Activated naive CD4-positive, alpha-beta T cell treated with anti-CD3 and anti-CD28 coated beads for 36 hours (primary cell): ENCODE data around the gene PDXP. TPM values are rescaled to one million over a fixed set of nuclear protein-coding genes. Genes with fewer than 3 reads are reported as not detected.
"Not testable (repeated sequence)": the region's sequence is repeated elsewhere in the genome, so short reads cannot be mapped to it uniquely, and the experiment has no call there.

ENCODE experiments used
- CTCF ChIA-PET: fragments of 350-600 bp; sonication (Branson Sonifier 250); formaldehyde crosslinking; loops from one replicate; lab custom pipeline; 2021; ENCODE audit warnings: antibody characterized with exemption; lab: Charles Lee
- DNase-seq: peaks from one replicate; pipeline ENCODE4 v3.0.0-alpha.2; 2020
- H3K27ac Mint-ChIP-seq: one replicate; pipeline ENCODE4 v1.8.0; 2021; ENCODE audit warnings: mild to moderate bottlenecking, mixed read lengths
- H3K27me3 Mint-ChIP-seq: one replicate; pipeline ENCODE4 v1.8.0; 2021; ENCODE audit warnings: low read depth, mixed read lengths
- H3K36me3 Mint-ChIP-seq: one replicate; pipeline ENCODE4 v1.8.0; 2021; ENCODE audit warnings: low read depth, mixed read lengths
- H3K4me1 Mint-ChIP-seq: one replicate; pipeline ENCODE4 v1.8.0; 2021; ENCODE audit warnings: low read depth, mixed read lengths
- H3K4me3 Mint-ChIP-seq: one replicate; pipeline ENCODE4 v1.8.0; 2021; ENCODE audit warnings: mild to moderate bottlenecking, moderate library complexity, mixed read lengths
- H3K9me3 Mint-ChIP-seq: one replicate; pipeline ENCODE4 v1.8.0; 2021; ENCODE audit warnings: mixed read lengths
- intact Hi-C: fragments of 100-400 bp; cut with micrococcal nuclease; formaldehyde crosslinking; loops from one replicate; pipeline ENCODE4 v1.15.1; 2023
- total RNA-seq, 2 experiments: library from RNA; stranded (reverse); gene quantifications; one replicate each; pipeline ENCODE4 v1.2.3, GENCODE V29; 2021

The PDXP gene, protein sequence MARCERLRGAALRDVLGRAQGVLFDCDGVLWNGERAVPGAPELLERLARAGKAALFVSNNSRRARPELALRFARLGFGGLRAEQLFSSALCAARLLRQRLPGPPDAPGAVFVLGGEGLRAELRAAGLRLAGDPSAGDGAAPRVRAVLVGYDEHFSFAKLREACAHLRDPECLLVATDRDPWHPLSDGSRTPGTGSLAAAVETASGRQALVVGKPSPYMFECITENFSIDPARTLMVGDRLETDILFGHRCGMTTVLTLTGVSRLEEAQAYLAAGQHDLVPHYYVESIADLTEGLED
- total RNA-seq, result 10 to 100 TPM; 17.4 to 19.2 TPM

DNA sequence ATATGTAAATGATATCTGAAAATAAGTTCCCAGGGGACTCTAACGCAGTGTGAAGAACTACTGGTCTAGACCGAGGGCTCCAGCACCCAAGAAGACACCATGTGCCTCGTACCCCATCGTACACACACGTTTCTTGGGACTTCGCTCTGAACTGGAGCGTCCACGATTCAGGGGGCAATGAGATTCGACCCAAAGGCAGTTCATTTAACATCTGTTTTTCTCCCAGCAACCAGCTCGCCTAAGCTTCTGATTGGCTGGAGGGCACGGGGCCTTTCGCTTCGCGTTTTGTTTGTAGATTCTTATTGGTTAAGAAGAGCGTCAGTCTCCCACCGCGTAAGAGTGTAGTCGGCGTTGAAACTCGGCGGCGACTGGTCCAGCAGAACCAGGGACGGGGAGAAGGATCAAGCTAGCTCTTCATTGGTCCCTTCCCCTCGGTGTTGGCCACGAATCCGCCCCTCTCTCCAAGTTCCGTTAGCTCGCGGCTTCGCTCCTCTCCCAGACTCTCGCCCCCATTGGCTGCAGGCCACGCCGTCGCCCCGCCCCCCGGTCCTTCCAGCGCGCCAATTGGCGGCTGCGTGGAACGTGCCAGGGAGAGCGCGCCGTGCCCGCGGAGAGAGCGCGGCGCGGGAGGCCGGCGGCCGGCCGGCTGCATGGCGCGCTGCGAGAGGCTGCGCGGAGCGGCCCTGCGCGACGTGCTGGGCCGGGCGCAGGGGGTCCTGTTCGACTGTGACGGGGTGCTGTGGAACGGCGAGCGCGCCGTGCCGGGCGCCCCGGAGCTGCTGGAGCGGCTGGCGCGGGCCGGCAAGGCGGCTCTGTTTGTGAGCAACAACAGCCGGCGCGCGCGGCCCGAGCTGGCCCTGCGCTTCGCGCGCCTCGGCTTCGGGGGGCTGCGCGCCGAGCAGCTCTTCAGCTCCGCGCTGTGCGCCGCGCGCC, at the start of gene PDXP:
TSS of gene PDXP (plus strand) at position 591 of the 933 bp plus-strand sequence. CDS start at position 651, 60 bp downstream.
- Mint-ChIP-seq H3K4me3 (peak within 1 kb of the TSS; percentile 92), H3K27ac (peak within 1 kb of the TSS; percentile 83), H3K27me3 (no peaks in the 10 kb centered on the region), H3K36me3 (peaks cover 2% of the 10 kb centered on the region), H3K4me1 (peaks cover 39% of the 10 kb centered on the region), H3K9me3 (no peaks in the 10 kb centered on the region)
- intact Hi-C loops, result loop anchor here (1.0 kb wide), 4 partner anchors 15 to 186 kb away; partner anchors contain the start of genes ANKRD54 and GGA1
- peak; percentile 98 for DNase-seq
- CTCF ChIA-PET, result interaction anchor here (0.7 to 11.2 kb wide), 12 partner anchors 13 to 62 kb away, joined by 3 to 101 read pairs (median 5); partner anchors contain the start of gene LGALS1

DNA sequence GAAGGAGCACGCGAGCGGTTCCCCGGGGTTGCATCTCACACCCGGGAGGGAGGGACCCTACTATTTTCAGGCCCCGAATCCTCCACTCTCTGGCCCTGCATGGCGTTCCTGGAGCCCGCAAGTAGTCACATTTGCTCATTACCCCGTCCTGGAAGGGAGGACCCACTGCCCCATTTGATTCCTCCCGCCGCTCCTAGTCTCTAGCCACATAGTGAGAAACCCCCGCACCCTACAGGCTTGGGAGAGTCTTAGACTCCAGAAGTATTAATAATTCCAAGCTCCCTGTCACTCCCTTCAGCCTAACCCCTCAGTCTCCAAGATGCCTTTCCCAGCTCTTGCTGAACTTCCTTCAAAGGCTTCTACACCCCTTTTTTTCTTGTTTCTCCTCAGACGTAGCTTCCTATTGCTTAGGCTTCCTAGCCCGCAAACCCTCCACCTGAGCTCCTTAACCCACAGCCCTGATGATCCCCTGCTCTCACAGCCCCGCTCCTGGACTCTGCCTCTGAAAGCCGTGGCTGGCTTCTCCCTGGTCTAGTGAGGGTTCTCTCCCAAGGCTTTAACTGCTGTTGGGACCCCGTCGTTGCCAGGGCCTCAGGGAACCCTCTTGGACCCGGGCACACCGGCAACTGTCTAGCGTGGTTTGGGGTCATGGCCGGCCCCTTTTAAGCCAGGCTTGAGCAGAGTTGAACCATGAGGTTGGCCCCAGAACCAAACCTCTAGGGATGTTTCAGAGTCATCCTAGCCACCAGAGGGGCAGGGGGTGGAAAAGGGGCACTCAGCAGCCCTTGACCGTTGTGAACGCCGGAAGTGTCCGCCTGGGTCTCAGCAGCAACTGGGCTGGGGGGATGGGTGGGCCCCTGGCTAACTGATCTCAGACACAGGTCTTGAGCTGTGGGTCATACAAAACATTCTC, 49.0 kb upstream of the PDXP start:
- intact Hi-C loops, result loop anchor here (2.0 to 5.0 kb wide), 2 partner anchors 17 to 198 kb away; partner anchors contain the start of gene GCAT

DNA sequence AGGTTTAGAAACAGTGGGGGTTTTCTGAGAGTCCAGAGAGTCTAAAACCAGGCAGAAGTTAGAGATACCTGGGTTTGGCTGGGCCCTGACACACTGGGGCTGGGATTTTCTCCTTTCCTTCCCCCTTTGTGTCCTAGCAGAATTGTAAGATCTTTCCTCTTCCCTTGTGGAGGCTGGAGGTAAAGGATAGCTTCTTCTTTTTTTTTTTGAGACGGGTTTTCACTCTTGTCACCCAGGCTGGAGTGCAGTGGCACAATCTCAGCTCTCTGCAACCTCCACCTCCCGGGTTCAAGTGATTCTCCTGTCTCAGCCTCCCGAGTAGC, 48.4 kb upstream of the PDXP start:
- Mint-ChIP-seq H3K4me1 (peaks cover 42% of the 10 kb centered on the region), H3K27ac (peak overlapping the region; percentile 79), H3K4me3 (peak overlapping the region; percentile 86)
- H3K9me3 Mint-ChIP-seq, H3K27me3 Mint-ChIP-seq, intact Hi-C loops, DNase-seq, H3K36me3 Mint-ChIP-seq: not testable (repeated sequence)
- CTCF ChIA-PET, result interaction anchor here (0.9 to 5.0 kb wide), 5 partner anchors 18 to 76 kb away, joined by 3 to 29 read pairs (median 4); partner anchors contain the start of gene NOL12

More for the DNA sequence above, 49.0 kb upstream of the PDXP start:
- CTCF ChIA-PET, result interaction anchor here (0.7 to 5.0 kb wide), 9 partner anchors 12 to 77 kb away, joined by 3 to 42 read pairs (median 4); partner anchors contain the start of gene NOL12
- peak overlapping the region; percentile 86 for H3K4me3 Mint-ChIP-seq
- no peaks in the 10 kb centered on the region for H3K36me3 Mint-ChIP-seq
- no peaks in the 10 kb centered on the region for H3K9me3 Mint-ChIP-seq
- no peaks in the 10 kb centered on the region for H3K27me3 Mint-ChIP-seq
- DNase-seq, result peak; percentile 55
- H3K4me1 Mint-ChIP-seq, result peaks cover 47% of the 10 kb centered on the region
- H3K27ac Mint-ChIP-seq, result peak overlapping the region; percentile 79

DNA sequence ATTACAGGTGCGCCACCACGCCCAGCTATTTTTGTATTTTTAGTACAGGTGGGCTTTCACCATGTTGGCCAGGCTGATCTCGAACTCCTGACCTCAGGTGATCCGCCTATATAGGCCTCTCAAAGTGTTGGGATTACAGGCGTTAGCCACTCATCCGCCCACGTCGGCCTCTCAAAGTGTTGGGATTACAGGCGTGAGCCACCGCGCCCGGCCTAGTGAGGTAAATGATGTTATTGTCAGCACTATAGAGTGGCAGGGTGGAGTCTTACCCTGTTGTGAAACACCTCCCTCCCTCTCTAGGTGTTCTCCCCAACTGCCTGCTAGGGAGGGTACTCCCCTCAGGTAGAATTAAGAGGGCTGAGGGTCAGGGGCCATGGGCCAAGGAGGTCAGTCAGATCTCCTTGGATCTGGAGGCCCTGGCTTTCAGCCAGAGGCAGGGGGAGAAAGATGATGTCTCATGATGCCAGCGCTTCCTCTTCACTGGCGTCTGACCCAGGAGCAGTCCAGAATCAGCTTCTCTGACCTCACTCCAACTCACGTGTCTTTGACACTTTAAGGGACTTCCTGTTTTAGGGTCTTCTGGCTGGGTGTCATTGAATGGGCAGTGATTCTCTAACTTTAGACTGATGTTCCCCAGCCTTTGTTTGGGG, 47.9 kb upstream of the PDXP start:
- CTCF ChIA-PET, result interaction anchor here (0.9 to 5.0 kb wide), 4 partner anchors 17 to 75 kb away, joined by 3 to 29 read pairs (median 4); partner anchors contain the start of gene NOL12
- H3K9me3 Mint-ChIP-seq, result no peaks in the 10 kb centered on the region
- H3K4me3 Mint-ChIP-seq, result peak overlapping the region; percentile 86
- H3K27me3 Mint-ChIP-seq, result no peaks in the 10 kb centered on the region
- peaks cover 37% of the 10 kb centered on the region for H3K4me1 Mint-ChIP-seq
- H3K36me3 Mint-ChIP-seq, result peaks cover 2% of the 10 kb centered on the region
- no peak for DNase-seq
- H3K27ac Mint-ChIP-seq, result no peak overlapping the region
- intact Hi-C loops, result no loop called here

DNA sequence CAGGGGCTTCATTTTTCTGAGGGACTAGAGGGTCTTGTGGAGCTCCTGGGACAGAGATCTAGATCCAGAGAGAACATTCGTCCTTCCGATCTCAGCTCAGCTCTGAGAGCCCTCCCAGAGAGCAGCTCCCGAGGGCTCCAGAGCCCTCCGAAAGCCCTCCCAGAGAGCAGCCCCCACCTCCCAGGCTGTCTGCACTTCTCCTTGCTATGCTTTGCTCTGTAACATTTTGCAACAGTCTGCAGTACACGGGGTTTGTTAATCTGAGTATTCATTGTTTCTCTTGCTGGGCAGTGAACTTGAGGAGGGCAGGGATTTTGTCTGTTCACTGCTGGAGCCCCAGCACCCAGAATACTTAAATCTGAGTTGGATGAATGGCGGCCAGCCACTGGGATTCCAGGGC, 47.3 kb upstream of the PDXP start:
- intact Hi-C loops, result no loop called here
- H3K36me3 Mint-ChIP-seq, result peaks cover 2% of the 10 kb centered on the region
- CTCF ChIA-PET, result interaction anchor here (1.3 to 5.0 kb wide), 3 partner anchors 17 to 32 kb away, joined by 4 to 29 read pairs (median 12); no protein-coding TSS in a partner anchor
- H3K27ac Mint-ChIP-seq, result no peak overlapping the region
- H3K4me1 Mint-ChIP-seq, result peaks cover 33% of the 10 kb centered on the region
- no peak for DNase-seq
- no peak overlapping the region for H3K4me3 Mint-ChIP-seq
- H3K27me3 Mint-ChIP-seq, result no peaks in the 10 kb centered on the region
- H3K9me3 Mint-ChIP-seq, result no peaks in the 10 kb centered on the region

DNA sequence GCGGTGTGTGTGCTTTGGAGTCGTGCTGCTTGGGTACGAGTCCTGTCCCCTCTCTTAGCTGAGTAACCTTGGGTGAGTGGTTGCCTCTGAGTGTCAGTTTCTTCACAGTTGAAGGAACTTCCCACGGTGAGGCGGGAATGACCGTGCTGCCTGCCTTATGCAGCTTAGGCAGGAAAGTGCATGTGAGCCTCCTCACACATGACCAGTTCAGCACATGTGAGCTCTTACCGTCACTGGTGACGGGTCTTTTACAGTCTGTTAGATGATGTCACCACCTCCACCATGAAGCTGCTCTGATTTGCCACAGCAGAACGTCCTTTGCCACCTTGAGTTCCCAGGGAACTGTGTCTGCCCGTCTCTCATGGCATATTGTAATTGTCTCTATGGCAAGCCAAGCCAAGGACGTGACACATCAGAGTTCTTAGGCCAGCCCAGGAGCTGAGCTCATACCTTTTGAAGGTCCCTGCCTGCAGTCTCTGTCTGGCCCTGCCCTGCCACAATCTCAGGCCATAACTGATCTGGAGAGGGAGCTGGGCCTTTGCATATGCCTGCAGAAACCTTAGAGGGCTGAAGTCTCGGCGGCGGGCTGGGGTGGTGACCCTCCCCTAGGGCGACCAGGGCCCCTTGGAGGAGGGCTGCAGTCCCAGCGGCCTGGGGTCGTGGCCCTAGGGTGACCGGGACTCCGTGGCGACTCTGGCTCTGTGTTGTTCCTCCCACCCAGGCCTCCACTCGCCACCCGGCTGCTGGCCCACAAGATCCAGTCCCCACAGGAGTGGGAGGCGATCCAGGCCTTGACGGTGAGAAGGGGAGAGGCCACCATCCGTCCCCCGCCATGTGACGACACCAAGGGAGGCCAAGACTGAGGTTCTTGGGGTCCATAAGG, 42.1 kb upstream of the PDXP start:
- H3K4me3 Mint-ChIP-seq, result no peak overlapping the region
- DNase-seq, result no peak
- intact Hi-C loops, result no loop called here
- H3K4me1 Mint-ChIP-seq, result no peaks in the 10 kb centered on the region
- no peaks in the 10 kb centered on the region for H3K9me3 Mint-ChIP-seq
- H3K36me3 Mint-ChIP-seq, result peaks cover 10% of the 10 kb centered on the region
- CTCF ChIA-PET, result interaction anchor here (0.5 to 7.7 kb wide), 5 partner anchors 11 to 538 kb away, joined by 3 to 32 read pairs (median 3); no protein-coding TSS in a partner anchor
- no peak overlapping the region for H3K27ac Mint-ChIP-seq
- H3K27me3 Mint-ChIP-seq, result no peaks in the 10 kb centered on the region

DNA sequence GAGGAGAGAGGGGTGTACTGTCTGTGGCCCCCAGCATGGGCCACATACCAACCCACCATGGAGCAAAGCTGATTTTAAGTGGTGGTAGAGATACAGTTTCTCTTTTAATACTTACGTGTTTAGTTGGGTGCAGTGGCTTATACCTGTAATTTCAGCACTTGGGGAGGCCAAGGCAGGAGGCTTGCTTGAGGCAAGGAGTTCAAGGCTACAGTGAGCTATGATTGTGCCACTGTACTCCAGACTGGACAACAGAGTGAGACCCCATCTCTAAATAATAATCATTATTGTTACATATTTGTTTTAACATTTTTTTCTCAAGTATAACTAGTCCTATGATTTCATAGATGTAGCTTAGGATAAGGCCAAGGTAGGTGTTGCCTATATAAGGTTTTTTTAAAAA, 41.1 kb upstream of the PDXP start:
- CTCF ChIA-PET, result interaction anchor here (1.1 to 7.7 kb wide), 2 partner anchors 11 to 25 kb away, joined by 4 to 32 read pairs; no protein-coding TSS in a partner anchor
- no peak for DNase-seq
- Mint-ChIP-seq H3K9me3 (no peaks in the 10 kb centered on the region), H3K36me3 (peaks cover 10% of the 10 kb centered on the region), H3K27ac (no peak overlapping the region), H3K4me3 (no peak overlapping the region), H3K27me3 (no peaks in the 10 kb centered on the region), H3K4me1 (no peaks in the 10 kb centered on the region)
- intact Hi-C loops, result no loop called here

DNA sequence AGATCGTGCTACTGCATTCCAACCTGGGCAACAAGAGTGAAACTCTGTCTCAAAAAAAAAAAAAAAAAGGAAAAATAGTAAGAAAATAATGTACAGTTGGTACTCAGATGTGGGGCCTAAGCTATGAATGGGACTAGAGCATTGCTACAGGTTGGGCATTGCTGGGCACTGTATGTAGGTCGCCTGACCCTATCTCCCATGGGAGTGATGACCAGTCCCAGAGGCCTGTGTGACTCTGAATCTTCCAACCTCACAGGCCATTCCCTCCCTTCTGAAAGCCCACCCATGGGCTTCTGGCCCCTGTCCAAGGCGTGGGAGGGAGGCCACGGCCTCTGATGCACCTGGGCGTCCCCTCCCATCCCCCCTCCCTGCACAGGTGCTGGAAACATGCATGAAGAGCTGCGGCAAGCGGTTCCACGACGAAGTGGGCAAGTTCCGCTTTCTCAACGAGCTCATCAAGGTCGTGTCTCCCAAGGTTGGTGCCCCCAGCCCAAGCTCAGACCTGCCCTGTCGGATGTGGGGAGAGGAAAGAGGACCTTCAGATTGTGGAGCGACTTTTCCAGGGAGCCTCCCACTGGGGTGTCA, 40.4 kb upstream of the PDXP start:
- H3K36me3 Mint-ChIP-seq, result peaks cover 10% of the 10 kb centered on the region
- no peak overlapping the region for H3K27ac Mint-ChIP-seq
- H3K9me3 Mint-ChIP-seq, result no peaks in the 10 kb centered on the region
- no peaks in the 10 kb centered on the region for H3K4me1 Mint-ChIP-seq
- intact Hi-C loops, result no loop called here
- CTCF ChIA-PET, result interaction anchor here (1.1 to 7.7 kb wide), 2 partner anchors 11 to 25 kb away, joined by 4 to 32 read pairs; no protein-coding TSS in a partner anchor
- H3K4me3 Mint-ChIP-seq, result no peak overlapping the region
- no peak for DNase-seq
- no peaks in the 10 kb centered on the region for H3K27me3 Mint-ChIP-seq

DNA sequence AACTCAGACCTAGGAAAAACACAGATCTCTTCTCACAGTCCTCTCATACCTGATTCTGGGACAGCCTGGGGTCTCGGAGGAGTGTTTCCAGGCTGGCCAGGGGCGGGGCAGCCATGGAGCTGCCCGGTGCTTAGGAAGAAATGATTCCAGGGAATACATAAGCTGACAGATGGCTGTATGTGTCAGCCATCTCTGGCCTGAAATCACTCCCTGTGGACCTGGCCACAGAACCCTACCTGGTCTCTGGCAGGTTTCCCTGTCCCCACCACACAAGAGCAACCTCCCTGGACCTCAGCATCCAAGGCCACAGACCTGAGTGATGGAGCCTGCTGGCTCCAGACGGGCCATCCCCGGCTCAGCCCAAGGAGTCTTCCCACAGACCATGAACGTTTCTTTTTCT, 39.8 kb upstream of the PDXP start:
- H3K9me3 Mint-ChIP-seq, result no peaks in the 10 kb centered on the region
- peaks cover 12% of the 10 kb centered on the region for H3K36me3 Mint-ChIP-seq
- H3K4me3 Mint-ChIP-seq, result no peak overlapping the region
- CTCF ChIA-PET, result interaction anchor here (0.6 to 7.7 kb wide), 3 partner anchors 21 to 62 kb away, joined by 4 to 32 read pairs (median 6); no protein-coding TSS in a partner anchor
- H3K27me3 Mint-ChIP-seq, result no peaks in the 10 kb centered on the region
- peaks cover 2% of the 10 kb centered on the region for H3K4me1 Mint-ChIP-seq
- intact Hi-C loops, result no loop called here
- no peak overlapping the region for H3K27ac Mint-ChIP-seq
- DNase-seq, result no peak

DNA sequence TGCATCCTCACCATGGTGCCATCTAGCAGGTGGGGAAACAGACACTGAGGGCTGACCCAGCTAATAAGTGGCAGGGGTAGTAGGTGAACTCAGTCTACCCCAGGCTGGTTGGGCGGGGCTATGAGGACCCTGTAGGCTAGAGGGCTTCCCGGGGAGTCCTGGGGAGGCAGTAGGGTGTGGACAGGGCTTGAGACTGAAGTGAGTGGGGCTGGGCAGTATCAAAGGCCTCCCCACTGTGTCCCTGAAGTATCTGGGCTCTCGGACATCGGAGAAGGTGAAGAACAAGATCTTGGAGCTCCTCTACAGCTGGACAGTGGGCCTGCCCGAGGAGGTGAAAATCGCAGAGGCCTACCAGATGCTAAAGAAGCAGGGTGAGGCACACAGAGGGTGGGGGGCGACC, 38.5 kb upstream of the PDXP start:
- no peak for DNase-seq
- Mint-ChIP-seq H3K9me3 (no peaks in the 10 kb centered on the region), H3K4me1 (peaks cover 8% of the 10 kb centered on the region), H3K27me3 (no peaks in the 10 kb centered on the region), H3K36me3 (peaks cover 12% of the 10 kb centered on the region), H3K27ac (no peak overlapping the region), H3K4me3 (no peak overlapping the region)
- CTCF ChIA-PET, result interaction anchor here (0.6 to 7.7 kb wide), 6 partner anchors 8 to 63 kb away, joined by 3 to 42 read pairs (median 5); no protein-coding TSS in a partner anchor
- intact Hi-C loops, result no loop called here
